ENCODE data around the gene PRKCD. TPM values are rescaled to one million over a fixed set of nuclear protein-coding genes. Genes with fewer than 3 reads are reported as not detected.

The PRKCD gene
- total and polyA plus RNA-seq, 2 experiments from 2014 or later: 12.3 to 23.6 TPM

DNA sequence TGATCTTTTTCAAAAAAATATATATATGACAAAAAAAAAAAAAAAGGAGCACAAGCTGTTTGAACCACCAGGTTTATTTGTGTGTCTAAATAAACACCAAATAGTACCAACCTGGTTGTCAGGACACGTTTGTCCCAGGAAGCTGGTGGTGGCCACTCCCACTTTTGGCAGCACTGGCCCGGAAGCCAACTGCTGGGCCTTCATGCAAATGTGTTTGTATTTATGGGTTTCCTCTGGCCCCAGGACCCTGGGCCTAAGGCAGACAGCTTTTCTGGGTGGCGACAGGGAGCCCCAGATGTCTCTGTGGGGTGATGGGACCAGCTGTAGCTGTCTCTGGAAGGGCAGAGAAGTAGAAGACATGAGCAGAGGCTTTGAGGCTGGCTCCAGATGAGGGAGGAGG is 31.6 kb downstream of the PRKCD start:
- 61% methylated on average over 3 of the region's 3 CpGs for WGBS (ENCODE audit: low lambda C conversion rate, missing lambda C conversion rate)
- no peaks in the 10 kb centered on the region for H3K4me1 ChIP-seq (ENCODE audit: insufficient read depth)
- no peak overlapping the region for H2AFZ ChIP-seq
- no peaks in the 10 kb centered on the region for H3K9me3 ChIP-seq (ENCODE audit: low read depth)
- TF ChIP-seq, protein P1, sequence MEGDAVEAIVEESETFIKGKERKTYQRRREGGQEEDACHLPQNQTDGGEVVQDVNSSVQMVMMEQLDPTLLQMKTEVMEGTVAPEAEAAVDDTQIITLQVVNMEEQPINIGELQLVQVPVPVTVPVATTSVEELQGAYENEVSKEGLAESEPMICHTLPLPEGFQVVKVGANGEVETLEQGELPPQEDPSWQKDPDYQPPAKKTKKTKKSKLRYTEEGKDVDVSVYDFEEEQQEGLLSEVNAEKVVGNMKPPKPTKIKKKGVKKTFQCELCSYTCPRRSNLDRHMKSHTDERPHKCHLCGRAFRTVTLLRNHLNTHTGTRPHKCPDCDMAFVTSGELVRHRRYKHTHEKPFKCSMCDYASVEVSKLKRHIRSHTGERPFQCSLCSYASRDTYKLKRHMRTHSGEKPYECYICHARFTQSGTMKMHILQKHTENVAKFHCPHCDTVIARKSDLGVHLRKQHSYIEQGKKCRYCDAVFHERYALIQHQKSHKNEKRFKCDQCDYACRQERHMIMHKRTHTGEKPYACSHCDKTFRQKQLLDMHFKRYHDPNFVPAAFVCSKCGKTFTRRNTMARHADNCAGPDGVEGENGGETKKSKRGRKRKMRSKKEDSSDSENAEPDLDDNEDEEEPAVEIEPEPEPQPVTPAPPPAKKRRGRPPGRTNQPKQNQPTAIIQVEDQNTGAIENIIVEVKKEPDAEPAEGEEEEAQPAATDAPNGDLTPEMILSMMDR (IDR thresholded peaks at IDR 0.05; ENCODE audit: poor library complexity): no peak
- no peak for TF ChIP-seq EZH2phosphoT487 (IDR thresholded peaks at IDR 0.05; ENCODE audit: low read depth, severe bottlenecking, unreplicated experiment)
- TF ChIP-seq EZH2 (IDR thresholded peaks at IDR 0.05; ENCODE audit: borderline replicate concordance): no peak
- no peaks in the 10 kb centered on the region for H3K79me2 ChIP-seq
- H3K4me2 ChIP-seq: no peak overlapping the region
- no peaks in the 10 kb centered on the region for H3K36me3 ChIP-seq (replicated peaks; ENCODE audit: insufficient read depth, low read depth)
- no peaks in the 10 kb centered on the region for H4K20me1 ChIP-seq (ENCODE audit: insufficient read depth, poor library complexity, severe bottlenecking)
- no peak overlapping the region for H3K27ac ChIP-seq
- no peaks in the 10 kb centered on the region for H3K27me3 ChIP-seq
- no peak overlapping the region for H3K4me3 ChIP-seq
- no peak for DNase-seq (ENCODE audit: low spot score)
- no peaks in the 10 kb centered on the region for H3K9me2 ChIP-seq (replicated peaks; ENCODE audit: insufficient read depth)

DNA sequence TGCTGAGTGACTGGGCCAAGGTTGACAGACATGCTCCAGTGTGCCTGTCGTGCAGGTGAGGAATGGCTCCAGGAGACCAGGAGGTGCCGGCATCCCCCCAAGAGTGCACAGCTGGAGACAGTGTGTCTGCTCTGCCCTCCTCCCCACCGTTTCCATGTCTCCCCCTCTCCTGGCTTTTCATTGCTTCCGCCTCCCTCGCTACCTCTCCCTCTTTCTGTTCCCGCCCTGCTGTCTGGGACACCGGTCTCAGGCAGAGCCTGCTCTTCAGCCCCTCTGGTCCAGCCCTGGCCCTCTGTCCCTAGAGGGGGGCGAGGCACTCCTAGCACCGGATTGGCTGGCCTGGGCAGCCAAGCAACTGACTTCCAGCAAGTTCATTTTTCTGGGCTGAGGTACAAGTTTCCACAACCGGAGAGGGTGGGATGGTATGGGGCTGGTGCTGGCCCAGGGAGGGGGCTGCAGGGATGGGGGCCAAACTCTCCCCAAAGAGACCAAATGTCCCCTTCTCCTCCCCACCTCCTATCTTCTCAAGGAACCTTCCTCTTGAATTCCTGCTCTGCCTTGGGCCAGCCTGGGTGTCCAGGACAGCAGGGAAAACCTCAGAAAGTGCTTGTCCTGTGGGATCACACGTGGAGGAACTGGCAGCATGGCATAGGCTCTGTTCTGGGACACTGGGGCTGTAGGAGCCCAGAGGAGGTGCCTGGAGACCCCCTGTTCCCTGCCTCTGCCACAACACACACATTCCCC is 32.6 kb downstream of the PRKCD start:
- TF ChIP-seq EZH2 (IDR thresholded peaks at IDR 0.05; ENCODE audit: borderline replicate concordance) (no peak), EZH2phosphoT487 (IDR thresholded peaks at IDR 0.05; ENCODE audit: low read depth, severe bottlenecking, unreplicated experiment) (no peak)
- TF ChIP-seq, protein P1 (IDR thresholded peaks at IDR 0.05; ENCODE audit: poor library complexity): no peak
- Histone ChIP-seq H3K9me3 (ENCODE audit: low read depth) (no peaks in the 10 kb centered on the region), H3K27me3 (no peaks in the 10 kb centered on the region), H2AFZ (no peak overlapping the region), H3K27ac (peak overlapping the region; percentile 66), H3K4me3 (no peak overlapping the region), H3K4me2 (no peak overlapping the region), H3K36me3 (replicated peaks; ENCODE audit: insufficient read depth, low read depth) (no peaks in the 10 kb centered on the region), H3K79me2 (no peaks in the 10 kb centered on the region), H3K4me1 (ENCODE audit: insufficient read depth) (no peaks in the 10 kb centered on the region), H4K20me1 (ENCODE audit: insufficient read depth, poor library complexity, severe bottlenecking) (no peaks in the 10 kb centered on the region), H3K9me2 (replicated peaks; ENCODE audit: insufficient read depth) (no peaks in the 10 kb centered on the region)
- peak; percentile 46 for DNase-seq (ENCODE audit: low spot score)
- 63% methylated on average over 9 of the region's 11 CpGs for WGBS (ENCODE audit: low lambda C conversion rate, missing lambda C conversion rate)

DNA sequence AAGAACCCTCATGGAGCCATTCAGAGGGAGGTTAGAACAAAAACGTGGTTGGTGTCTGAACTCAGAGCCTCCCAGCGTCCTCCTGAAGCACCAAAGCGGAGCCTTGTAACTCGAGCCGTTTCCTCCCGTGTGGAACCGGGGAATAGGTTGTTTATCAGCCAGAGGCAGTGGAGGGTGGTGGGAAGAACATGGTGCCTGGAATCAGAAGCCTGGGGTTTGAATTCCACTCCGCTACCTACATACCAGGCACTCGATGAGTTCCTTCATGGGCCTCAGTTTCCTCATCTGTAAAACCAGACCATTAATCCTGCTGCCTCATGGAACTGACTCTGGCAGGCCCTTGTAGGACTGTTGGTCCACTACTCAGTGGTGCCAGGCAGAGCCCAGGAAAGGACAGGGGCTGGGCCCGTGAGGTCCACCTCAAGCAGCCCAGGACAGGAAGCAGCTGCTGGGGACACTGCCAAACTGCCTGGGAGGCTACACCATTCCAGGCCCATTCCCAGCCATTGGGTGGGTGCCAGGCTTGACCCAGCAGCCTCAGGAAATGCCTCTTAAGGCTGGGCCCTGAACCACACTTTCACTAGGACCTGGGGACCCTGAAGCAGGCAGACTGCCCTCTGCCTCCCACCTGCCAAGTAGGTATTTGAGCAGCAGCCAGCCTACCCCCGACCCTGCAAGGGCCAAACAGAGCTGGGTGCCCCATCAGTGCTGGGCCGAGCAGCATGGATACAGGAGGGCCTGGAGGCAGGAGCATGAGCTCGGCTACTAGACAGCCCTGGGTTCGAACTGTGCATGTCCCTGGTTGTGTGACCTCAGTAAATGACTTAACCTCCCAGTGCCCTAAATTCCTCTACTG is 33.4 kb downstream of the PRKCD start:
- no peak overlapping the region for H3K4me2 ChIP-seq
- H3K27ac ChIP-seq: peak overlapping the region; percentile 66
- no peaks in the 10 kb centered on the region for H3K9me2 ChIP-seq (replicated peaks; ENCODE audit: insufficient read depth)
- TF ChIP-seq, protein P1 (IDR thresholded peaks at IDR 0.05; ENCODE audit: poor library complexity): no peak
- TF ChIP-seq EZH2phosphoT487 (IDR thresholded peaks at IDR 0.05; ENCODE audit: low read depth, severe bottlenecking, unreplicated experiment) (no peak), EZH2 (IDR thresholded peaks at IDR 0.05; ENCODE audit: borderline replicate concordance) (no peak)
- no peaks in the 10 kb centered on the region for H4K20me1 ChIP-seq (ENCODE audit: insufficient read depth, poor library complexity, severe bottlenecking)
- 65% methylated on average over 14 of the region's 14 CpGs for WGBS (ENCODE audit: low lambda C conversion rate, missing lambda C conversion rate)
- no peak overlapping the region for H3K4me3 ChIP-seq
- H3K36me3 ChIP-seq (replicated peaks; ENCODE audit: insufficient read depth, low read depth): no peaks in the 10 kb centered on the region
- no peaks in the 10 kb centered on the region for H3K9me3 ChIP-seq (ENCODE audit: low read depth)
- no peaks in the 10 kb centered on the region for H3K4me1 ChIP-seq (ENCODE audit: insufficient read depth)
- H3K79me2 ChIP-seq: no peaks in the 10 kb centered on the region
- DNase-seq (ENCODE audit: low spot score): no peak
- H3K27me3 ChIP-seq: no peaks in the 10 kb centered on the region
- H2AFZ ChIP-seq: no peak overlapping the region
